Choroid plexus epithelial cell (primary cell): Measurements from ENCODE around the gene CALD1.

Experiments
- DNase-seq: peaks from one replicate; pipeline ENCODE4 v3.0.0-alpha.2; 2010; ENCODE audit warnings: low read depth
- H3K4me3 ChIP-seq: 2 replicates; pipeline ENCODE4 v1.5.1; 2011; ENCODE audit warnings: low read depth, mild to moderate bottlenecking, control low read depth, low read length, moderate library complexity
- TF ChIP-seq, protein P1 (sequence below): conservative IDR thresholded peaks from 2 replicates; pipeline ENCODE4 v1.5.1; 2011; ENCODE audit warnings: low read depth, mild to moderate bottlenecking, control low read depth, inconsistent platforms, low read length, moderate library complexity

The CALD1 gene

DNA sequence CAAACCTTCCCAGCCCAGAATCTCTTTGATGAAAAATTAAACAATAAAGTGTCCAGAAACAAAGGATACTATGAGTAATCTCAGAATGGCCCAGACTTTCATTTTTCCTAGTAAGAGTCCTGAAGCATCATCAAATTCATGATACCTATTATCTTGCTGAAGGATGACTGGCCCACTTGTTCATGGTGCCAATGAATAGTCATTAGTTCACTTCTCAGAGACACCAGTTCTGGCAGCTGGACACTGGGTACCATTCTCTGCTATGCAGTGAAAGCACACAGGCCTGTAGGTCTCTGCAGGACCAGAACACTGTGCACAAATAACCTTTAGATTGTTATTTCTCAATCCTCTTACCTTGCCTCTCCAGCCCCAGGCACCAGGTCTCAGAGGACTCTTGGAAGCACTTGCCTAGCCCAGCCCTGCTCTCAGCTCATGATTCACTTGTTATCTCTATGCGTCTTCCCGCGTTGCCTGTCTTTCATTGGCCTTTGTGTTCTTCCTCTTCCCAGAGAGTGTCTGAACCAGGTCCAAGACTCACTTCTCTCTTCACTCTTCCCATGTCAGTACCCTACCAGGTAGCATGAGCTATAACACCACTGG is 108.8 kb downstream of the CALD1 start:
- TF ChIP-seq, protein P1, sequence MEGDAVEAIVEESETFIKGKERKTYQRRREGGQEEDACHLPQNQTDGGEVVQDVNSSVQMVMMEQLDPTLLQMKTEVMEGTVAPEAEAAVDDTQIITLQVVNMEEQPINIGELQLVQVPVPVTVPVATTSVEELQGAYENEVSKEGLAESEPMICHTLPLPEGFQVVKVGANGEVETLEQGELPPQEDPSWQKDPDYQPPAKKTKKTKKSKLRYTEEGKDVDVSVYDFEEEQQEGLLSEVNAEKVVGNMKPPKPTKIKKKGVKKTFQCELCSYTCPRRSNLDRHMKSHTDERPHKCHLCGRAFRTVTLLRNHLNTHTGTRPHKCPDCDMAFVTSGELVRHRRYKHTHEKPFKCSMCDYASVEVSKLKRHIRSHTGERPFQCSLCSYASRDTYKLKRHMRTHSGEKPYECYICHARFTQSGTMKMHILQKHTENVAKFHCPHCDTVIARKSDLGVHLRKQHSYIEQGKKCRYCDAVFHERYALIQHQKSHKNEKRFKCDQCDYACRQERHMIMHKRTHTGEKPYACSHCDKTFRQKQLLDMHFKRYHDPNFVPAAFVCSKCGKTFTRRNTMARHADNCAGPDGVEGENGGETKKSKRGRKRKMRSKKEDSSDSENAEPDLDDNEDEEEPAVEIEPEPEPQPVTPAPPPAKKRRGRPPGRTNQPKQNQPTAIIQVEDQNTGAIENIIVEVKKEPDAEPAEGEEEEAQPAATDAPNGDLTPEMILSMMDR = no peak
- DNase-seq = no peak
- no peak overlapping the region for H3K4me3 ChIP-seq

DNA sequence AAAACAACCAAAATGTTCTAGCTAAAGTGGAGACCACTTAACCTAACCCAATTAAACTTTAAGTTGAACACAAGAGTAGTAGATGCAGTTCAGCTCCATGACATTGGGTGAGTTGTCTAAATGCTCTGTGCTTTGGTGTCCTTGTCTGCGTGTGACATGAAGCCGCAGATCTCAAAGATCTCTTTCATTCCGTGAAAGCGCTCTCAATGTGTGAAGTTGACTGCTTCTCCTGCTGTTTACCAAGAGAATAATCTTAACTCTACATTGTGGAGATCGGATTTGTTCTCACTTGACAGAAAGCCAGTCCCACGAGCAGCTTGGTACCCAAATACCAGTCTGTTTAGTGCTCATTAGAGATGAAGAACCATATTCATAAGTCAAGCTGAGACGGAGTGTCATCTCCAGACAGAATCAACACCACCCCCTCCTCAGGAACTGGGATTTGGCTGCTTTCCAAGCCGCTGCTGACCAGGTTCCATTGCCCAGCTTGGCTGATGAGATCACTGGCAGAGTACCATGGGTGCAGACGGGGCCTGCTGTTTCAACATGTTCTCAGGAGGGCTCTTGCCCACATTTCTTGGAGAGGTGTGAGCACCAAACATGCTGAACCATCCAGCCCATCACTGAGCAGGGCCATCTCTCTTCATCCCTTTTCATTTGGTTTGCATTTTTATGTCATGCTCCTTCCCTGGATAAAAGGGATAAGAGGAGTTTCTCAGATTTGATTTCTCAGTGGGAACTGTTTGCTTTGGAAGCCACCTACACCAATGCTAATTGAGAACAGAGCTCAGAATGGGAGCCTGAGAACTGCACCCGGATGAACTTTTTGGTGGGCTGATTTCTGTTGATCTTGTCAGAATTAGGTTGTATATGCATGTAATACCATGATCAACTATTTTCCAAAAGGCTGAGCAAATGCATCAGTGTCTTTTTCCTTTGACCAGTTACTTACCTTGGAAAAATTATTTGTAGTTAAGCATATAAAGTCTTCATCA is 111.1 kb downstream of the CALD1 start:
- peak overlapping the region; percentile 67 for H3K4me3 ChIP-seq
- TF ChIP-seq, protein P1 = no peak
- peak; percentile 72 for DNase-seq

DNA sequence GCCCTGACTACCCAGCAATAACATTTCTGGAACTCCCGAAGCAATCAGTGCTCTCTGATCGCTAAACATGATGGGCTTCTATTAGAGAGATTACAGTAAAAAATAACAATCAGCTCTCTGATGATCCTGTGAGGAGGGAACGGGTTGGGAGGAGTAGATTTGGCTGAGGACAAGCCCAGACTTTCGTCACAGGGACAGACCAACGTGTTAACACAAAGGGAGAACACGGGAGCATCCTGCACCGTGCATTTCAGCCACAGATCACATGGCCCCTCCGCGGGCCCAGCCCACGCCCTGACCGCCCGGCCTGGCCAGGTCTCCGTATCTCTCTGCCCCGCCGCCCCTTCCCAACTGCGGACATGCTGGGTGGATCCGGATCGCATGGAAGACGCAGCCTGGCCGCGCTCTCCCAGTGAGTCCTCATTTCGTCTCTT is 111.8 kb downstream of the CALD1 start:
- H3K4me3 ChIP-seq = peak overlapping the region; percentile 67
- DNase-seq = peak; percentile 98
- TF ChIP-seq, protein P1 = no peak

DNA sequence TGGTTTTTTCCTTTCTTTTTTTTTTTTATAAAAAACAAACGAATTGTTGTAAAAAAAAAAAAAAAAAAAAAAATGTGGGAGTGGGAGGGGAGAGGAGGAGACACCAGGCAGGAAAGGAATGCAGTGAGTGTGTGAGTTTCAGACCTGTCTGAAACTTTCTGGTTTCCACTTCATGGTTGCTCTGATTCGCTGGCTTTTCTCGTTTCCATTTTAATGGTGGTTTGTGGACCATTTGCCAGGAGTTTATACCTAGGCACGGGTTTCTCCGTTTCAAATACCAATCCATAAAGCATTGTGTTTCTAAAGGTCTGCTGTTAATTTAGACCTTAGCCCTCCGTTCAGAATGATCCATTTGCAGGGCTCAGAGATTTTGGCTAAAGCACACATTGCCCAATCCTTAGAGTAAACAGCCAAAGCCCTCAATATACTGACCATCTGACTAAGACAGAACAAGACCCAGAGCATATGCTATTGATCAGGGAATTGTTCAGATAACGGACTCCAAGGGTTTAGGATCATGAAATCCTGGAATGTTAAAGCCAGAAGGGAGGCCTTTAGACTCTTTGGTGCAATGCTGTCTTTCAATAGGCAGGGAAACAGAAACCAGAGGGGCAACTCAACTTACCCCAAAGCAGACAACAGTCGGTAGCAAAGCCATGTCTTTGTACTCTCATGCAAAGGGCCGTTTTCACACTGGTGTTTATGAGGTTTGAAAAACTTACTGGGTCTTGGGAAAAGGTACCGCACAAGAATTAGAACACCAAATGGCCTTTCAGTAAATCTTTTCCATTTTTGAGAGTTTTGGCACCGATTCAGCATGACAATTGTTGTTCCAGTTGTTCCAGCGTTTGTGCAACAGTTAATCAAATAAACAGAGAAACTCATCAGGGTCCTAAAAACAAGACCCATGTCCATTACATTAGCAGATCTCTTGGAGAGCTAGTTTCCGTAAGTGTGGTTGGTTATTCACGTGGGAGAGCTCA is 112.6 kb downstream of the CALD1 start:
- peak overlapping the region; percentile 67 for H3K4me3 ChIP-seq

DNA sequence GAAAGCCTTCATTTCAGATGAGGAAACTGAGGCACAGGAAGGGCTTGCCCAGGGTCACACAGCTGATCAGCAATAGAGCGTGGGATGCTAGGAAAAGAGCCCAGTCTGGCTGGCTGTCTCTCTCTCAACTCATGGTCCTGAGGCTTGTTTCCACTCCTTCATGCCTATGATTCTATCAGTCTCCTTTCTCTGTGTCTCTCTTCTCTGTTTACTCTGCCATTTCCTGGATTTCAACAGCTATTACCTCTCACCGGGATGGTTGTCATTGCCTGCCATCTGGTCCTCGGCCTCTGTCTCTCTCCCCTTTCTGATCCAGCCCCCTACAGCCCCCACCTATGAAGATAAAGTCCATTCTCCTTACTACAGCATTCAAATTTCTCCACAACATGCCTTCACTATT is 113.5 kb downstream of the CALD1 start:
- H3K4me3 ChIP-seq = peak overlapping the region; percentile 67
- TF ChIP-seq, protein P1 = no peak
- peak; percentile 42 for DNase-seq

More for the DNA sequence above, 112.6 kb downstream of the CALD1 start:
- TF ChIP-seq, protein P1 = no peak
- DNase-seq = peak; percentile 85

DNA sequence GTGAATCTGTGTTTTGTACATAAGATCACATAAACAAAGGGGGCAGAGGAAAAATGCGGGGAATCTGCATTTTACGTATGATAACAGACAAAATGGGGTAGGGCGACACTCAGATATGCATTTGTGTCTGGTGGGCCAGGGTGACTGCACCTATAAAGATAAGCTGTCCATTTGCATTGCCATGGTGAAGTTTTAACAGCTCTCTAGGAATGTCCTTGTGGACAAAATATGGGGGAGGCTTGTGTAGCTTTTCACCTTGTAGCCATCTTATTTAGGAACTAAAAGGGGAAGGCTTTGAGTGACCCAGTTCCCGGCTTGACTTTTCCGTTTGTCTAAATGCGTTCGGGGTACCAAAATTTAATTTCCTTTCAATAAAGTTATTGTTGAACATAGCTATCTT is 114.5 kb downstream of the CALD1 start:
- peak overlapping the region; percentile 67 for H3K4me3 ChIP-seq
- DNase-seq = no peak

More for the DNA sequence above, 114.5 kb downstream of the CALD1 start:
- TF ChIP-seq, protein P1 = no peak
